GM23248 (cell line): ENCODE results near the gene MCM9. TPM values are rescaled to one million over a fixed set of nuclear protein-coding genes. Genes with fewer than 3 reads are reported as not detected.

Experiments used
- DNase-seq: peaks from one replicate; pipeline ENCODE4 v3.0.0-alpha.2; 2015
- H2AFZ ChIP-seq: fragments of 200-600 bp; sonication (generic); 2 replicates; pipeline ENCODE4 v1.6.1; 2016; ENCODE audit warnings: antibody characterized with exemption
- H3F3A ChIP-seq: fragments of 200-600 bp; sonication (generic); 2 replicates; pipeline ENCODE4 v1.6.1; 2016; ENCODE audit warnings: mild to moderate bottlenecking, antibody characterized with exemption, mixed run types; ENCODE audit not compliant: insufficient read depth
- H3K27ac ChIP-seq: fragments of 200-600 bp; sonication (generic); 2 replicates; pipeline ENCODE4 v1.5.1; 2016; ENCODE audit warnings: mild to moderate bottlenecking
- H3K27me3 ChIP-seq: fragments of 200-600 bp; sonication (generic); replicated peaks from 2 replicates; pipeline ENCODE4 v1.6.1; 2016; ENCODE audit warnings: mild to moderate bottlenecking; ENCODE audit not compliant: insufficient read depth
- H3K36me3 ChIP-seq: fragments of 200-600 bp; sonication (generic); 2 replicates; pipeline ENCODE4 v1.6.1; 2016; ENCODE audit warnings: low read depth, mild to moderate bottlenecking
- H3K4me1 ChIP-seq: fragments of 200-600 bp; sonication (generic); 2 replicates; pipeline ENCODE4 v1.6.1; 2016; ENCODE audit warnings: mild to moderate bottlenecking; ENCODE audit not compliant: insufficient read depth
- H3K4me2 ChIP-seq: fragments of 200-600 bp; sonication (generic); one replicate; pipeline ENCODE4 v1.6.1; 2016; ENCODE audit warnings: mild to moderate bottlenecking; ENCODE audit not compliant: unreplicated experiment
- H3K4me3 ChIP-seq: fragments of 200-600 bp; sonication (generic); 2 replicates; pipeline ENCODE4 v1.5.1; 2016; ENCODE audit warnings: mild to moderate bottlenecking
- H3K79me2 ChIP-seq: fragments of 200-600 bp; sonication (generic); 2 replicates; pipeline ENCODE4 v1.6.1; 2016; ENCODE audit warnings: mild to moderate bottlenecking; ENCODE audit not compliant: insufficient read depth
- H3K9ac ChIP-seq: fragments of 200-600 bp; sonication (generic); 2 replicates; pipeline ENCODE4 v1.6.1; 2016; ENCODE audit warnings: mild to moderate bottlenecking
- H3K9me2 ChIP-seq: fragments of 200-600 bp; sonication (generic); 2 replicates; pipeline ENCODE4 v1.6.1; 2016; ENCODE audit warnings: mixed run types, mild to moderate bottlenecking, moderate library complexity; ENCODE audit not compliant: insufficient read depth
- H3K9me3 ChIP-seq: fragments of 200-600 bp; sonication (generic); one replicate; pipeline ENCODE4 v1.6.1; 2017; ENCODE audit warnings: low read depth
- H4K20me1 ChIP-seq: fragments of 200-600 bp; sonication (generic); 2 replicates; pipeline ENCODE4 v1.6.0; 2016; ENCODE audit not compliant: insufficient read depth
- EZH2 ChIP-seq: fragments of 200-600 bp; sonication (generic); IDR thresholded peaks from 2 replicates; pipeline ENCODE4 v1.6.1; 2018; ENCODE audit warnings: antibody characterized with exemption, mild to moderate bottlenecking; ENCODE audit not compliant: insufficient read depth, poor library complexity, severe bottlenecking
- EZH2phosphoT487 ChIP-seq: fragments of 200-600 bp; sonication (generic); IDR thresholded peaks from 2 replicates; pipeline ENCODE4 v1.6.1; 2018; ENCODE audit warnings: antibody characterized with exemption, moderate library complexity, mild to moderate bottlenecking, low read depth; ENCODE audit not compliant: insufficient read depth
- WGBS, 2 experiments: methylation state at CpG; one replicate each; pipeline ENCODE4 v1.1.6; 2015 to 2017; ENCODE audit warnings: low lambda C conversion rate in 2 of 2, low coverage in 1 of 2; ENCODE audit errors: missing lambda C conversion rate in 2 of 2; 5-methylcytosine and 5-hydroxymethylcytosine counted together
- in situ Hi-C: fragments of 300-500 bp; cut with MboI; formaldehyde crosslinking; loops from 2 replicates; pipeline ENCODE4 v1.15.0; 2020
- polyA plus RNA-seq: library from polyadenylated mRNA; unstranded; fragments of >200 nt; fragmentation: Nextera tagmentation; extraction: Ambion mirVana; gene quantifications from 2 replicates; pipeline ENCODE4 v1.2.1, GENCODE V29; 2016
- total RNA-seq: library from RNA; depleted of rRNA; stranded (reverse); fragments of >200 nt; shearing (Covaris generic); gene quantifications from 2 replicates; pipeline ENCODE4 v1.2.3, GENCODE V29; 2014

Gene MCM9
- total and polyA plus RNA-seq, 2 experiments from 2014 or later, result 3.2 to 6.2 TPM

GRCh38 chr6:118980063-118980462, 45.1 kb upstream of the MCM9 start:
- Histone ChIP-seq H3K4me1 (no peaks in the 10 kb centered on the region), H3K9ac (no peak overlapping the region), H3K36me3 (no peaks in the 10 kb centered on the region), H3K27me3 (no peaks in the 10 kb centered on the region), H4K20me1 (no peaks in the 10 kb centered on the region), H3K9me3 (no peaks in the 10 kb centered on the region), H3K79me2 (no peaks in the 10 kb centered on the region), H3K4me2 (no peak overlapping the region), H3K4me3 (no peak overlapping the region), H3K27ac (no peak overlapping the region), H2AFZ (no peak overlapping the region), H3F3A (no peaks in the 10 kb centered on the region), H3K9me2 (no peaks in the 10 kb centered on the region; the same call in 1 of the 2 replicates)
- TF ChIP-seq EZH2 (no peak), EZH2phosphoT487 (no peak)
- DNase-seq, result peak; percentile 29
- WGBS, 2 experiments, result 94% methylated on average over 5 of the region's 5 CpGs
- in situ Hi-C loops, result no loop called here

DNA sequence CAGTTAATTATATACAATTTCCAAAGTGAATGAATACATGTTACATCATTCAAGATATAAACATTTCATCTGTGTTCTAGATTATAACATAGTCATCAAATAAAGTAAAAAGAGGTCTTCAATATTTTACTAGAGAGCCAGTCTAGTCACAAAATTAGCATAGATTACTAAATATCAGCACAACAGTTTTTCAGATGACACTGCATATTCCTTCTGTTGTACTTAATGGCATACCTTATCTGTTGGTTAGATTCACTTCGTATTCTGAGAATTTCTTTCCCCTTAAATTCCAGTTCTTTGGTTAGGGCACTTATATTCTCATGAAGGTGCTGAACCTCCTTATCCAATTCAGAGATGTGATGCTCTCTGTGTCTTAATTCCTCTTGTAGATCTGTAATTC, 39.8 kb upstream of the MCM9 start:
- H3K27ac ChIP-seq, result no peak overlapping the region
- in situ Hi-C loops, result no loop called here
- no peaks in the 10 kb centered on the region for H3K4me1 ChIP-seq
- no peak overlapping the region for H3K9ac ChIP-seq
- TF ChIP-seq EZH2 (no peak), EZH2phosphoT487 (no peak)
- 81 to 92% methylated on average over 1 of the region's 1 CpG for WGBS, 2 experiments
- no peaks in the 10 kb centered on the region for H3F3A ChIP-seq
- H3K4me2 ChIP-seq, result no peak overlapping the region
- no peaks in the 10 kb centered on the region for H3K79me2 ChIP-seq
- no peak for DNase-seq
- H3K36me3 ChIP-seq, result no peaks in the 10 kb centered on the region
- no peaks in the 10 kb centered on the region for H3K9me3 ChIP-seq
- H3K9me2 ChIP-seq, result no peaks in the 10 kb centered on the region; the same call in 1 of the 2 replicates
- no peak overlapping the region for H2AFZ ChIP-seq
- H3K4me3 ChIP-seq, result no peak overlapping the region
- H3K27me3 ChIP-seq, result no peaks in the 10 kb centered on the region
- H4K20me1 ChIP-seq, result no peaks in the 10 kb centered on the region

- H3K36me3 ChIP-seq, result no peaks in the 10 kb centered on the region
- WGBS, 2 experiments, result 86 to 89% methylated on average over 1 of the region's 1 CpG
- H3K27ac ChIP-seq, result no peak overlapping the region
- in situ Hi-C loops, result no loop called here
- no peaks in the 10 kb centered on the region for H3F3A ChIP-seq
- H3K4me3 ChIP-seq, result no peak overlapping the region
- H4K20me1 ChIP-seq, result no peaks in the 10 kb centered on the region
- no peaks in the 10 kb centered on the region for H3K4me1 ChIP-seq
- no peak overlapping the region for H3K4me2 ChIP-seq
- DNase-seq, result no peak
- no peaks in the 10 kb centered on the region for H3K79me2 ChIP-seq
- H2AFZ ChIP-seq, result no peak overlapping the region
- no peaks in the 10 kb centered on the region for H3K9me3 ChIP-seq
- TF ChIP-seq EZH2phosphoT487 (no peak), EZH2 (no peak)
- H3K9ac ChIP-seq, result no peak overlapping the region
- H3K9me2 ChIP-seq, result no peaks in the 10 kb centered on the region
- H3K27me3 ChIP-seq, result no peaks in the 10 kb centered on the region
Measured at GRCh38 chr6:118971682-118972081, 36.7 kb upstream of the MCM9 start.

- Histone ChIP-seq H3K4me1 (no peaks in the 10 kb centered on the region), H3K9me2 (no peaks in the 10 kb centered on the region), H3K27me3 (no peaks in the 10 kb centered on the region), H3K9ac (no peak overlapping the region), H4K20me1 (no peaks in the 10 kb centered on the region), H3F3A (no peaks in the 10 kb centered on the region), H3K27ac (no peak overlapping the region), H3K4me3 (no peak overlapping the region), H3K36me3 (no peaks in the 10 kb centered on the region), H2AFZ (no peak overlapping the region), H3K9me3 (no peaks in the 10 kb centered on the region), H3K4me2 (no peak overlapping the region), H3K79me2 (no peaks in the 10 kb centered on the region)
- WGBS, 2 experiments, result 95 to 97% methylated on average over 3 of the region's 3 CpGs
- in situ Hi-C loops, result no loop called here
- TF ChIP-seq EZH2 (no peak), EZH2phosphoT487 (no peak)
- DNase-seq, result no peak
Measured at GRCh38 chr6:118970866-118971265, 35.9 kb upstream of the MCM9 start.

GRCh38 chr6:118968416-118968815, 33.5 kb upstream of the MCM9 start:
- no peaks in the 10 kb centered on the region for H4K20me1 ChIP-seq

More at GRCh38 chr6:118968416-118968815, 33.5 kb upstream of the MCM9 start:
- 6 to 8% methylated on average over 2 of the region's 2 CpGs for WGBS, 2 experiments
- no peaks in the 10 kb centered on the region for H3K79me2 ChIP-seq
- no peaks in the 10 kb centered on the region for H3K36me3 ChIP-seq
- no peaks in the 10 kb centered on the region for H3K27me3 ChIP-seq
- no peaks in the 10 kb centered on the region for H3F3A ChIP-seq
- TF ChIP-seq EZH2phosphoT487 (no peak), EZH2 (no peak)
- no peaks in the 10 kb centered on the region for H3K9me2 ChIP-seq
- no peak overlapping the region; the same call in 1 of the 2 replicates for H2AFZ ChIP-seq
- DNase-seq, result peak; percentile 38
- no peak overlapping the region for H3K27ac ChIP-seq
- H3K4me2 ChIP-seq, result no peak overlapping the region
- in situ Hi-C loops, result loop anchor here (10.0 kb wide), 1 partner anchor 146 kb away; no protein-coding TSS in a partner anchor
- H3K9me3 ChIP-seq, result no peaks in the 10 kb centered on the region
- H3K4me1 ChIP-seq, result no peaks in the 10 kb centered on the region
- H3K9ac ChIP-seq, result no peak overlapping the region
- no peak overlapping the region for H3K4me3 ChIP-seq
